ENCODE measurements around the gene AMMECR1. TPM values are rescaled to one million over a fixed set of nuclear protein-coding genes. Genes with fewer than 3 reads are reported as not detected.
"Not testable (repeated sequence)": the region's sequence is repeated elsewhere in the genome, so short reads cannot be mapped to it uniquely, and the experiment has no call there.

The AMMECR1 gene
- total RNA-seq, 1 donor from 2014 or later: 11.9 TPM

GRCh38 chrX:110241816-110242215, 76.1 kb downstream of the AMMECR1 start:
- Mint-ChIP-seq H3K36me3 (ENCODE audit: low read depth) (peaks cover 15% of the 10 kb centered on the region), H3K4me3 (no peak overlapping the region), H3K4me1 (ENCODE audit: low read depth) (peaks cover 46% of the 10 kb centered on the region), H3K27ac (no peak overlapping the region), H3K27me3 (ENCODE audit: insufficient read depth) (no peaks in the 10 kb centered on the region), H3K9me3 (peaks cover 15% of the 10 kb centered on the region)
- DNase-seq (ENCODE audit: low spot score): no peak
- intact Hi-C loops (cut with micrococcal nuclease): no loop called here

- H3K27ac Mint-ChIP-seq; H3K4me3 Mint-ChIP-seq; intact Hi-C loops (cut with micrococcal nuclease); H3K27me3 Mint-ChIP-seq (ENCODE audit: insufficient read depth): not testable (repeated sequence)
- H3K9me3 Mint-ChIP-seq: peaks cover 15% of the 10 kb centered on the region
- H3K36me3 Mint-ChIP-seq (ENCODE audit: low read depth): peaks cover 13% of the 10 kb centered on the region
- peak; percentile 10 for DNase-seq (ENCODE audit: low spot score)
- peaks cover 37% of the 10 kb centered on the region for H3K4me1 Mint-ChIP-seq (ENCODE audit: low read depth)
These were observed 79.6 kb downstream of the AMMECR1 start for GRCh38 chrX:110238259-110238658.

- DNase-seq (ENCODE audit: low spot score); H3K9me3 Mint-ChIP-seq; H3K27ac Mint-ChIP-seq; intact Hi-C loops (cut with micrococcal nuclease); H3K27me3 Mint-ChIP-seq (ENCODE audit: insufficient read depth): not testable (repeated sequence)
- H3K36me3 Mint-ChIP-seq (ENCODE audit: low read depth): peaks cover 14% of the 10 kb centered on the region
- H3K4me3 Mint-ChIP-seq: peak overlapping the region; percentile 2
- H3K4me1 Mint-ChIP-seq (ENCODE audit: low read depth): peaks cover 25% of the 10 kb centered on the region
These were observed 86.4 kb downstream of the AMMECR1 start for GRCh38 chrX:110231485-110231884.

- Mint-ChIP-seq H3K27ac (peak overlapping the region; percentile 78), H3K4me1 (ENCODE audit: low read depth) (peaks cover 25% of the 10 kb centered on the region), H3K36me3 (ENCODE audit: low read depth) (peaks cover 14% of the 10 kb centered on the region), H3K4me3 (peak overlapping the region; percentile 78)
- intact Hi-C loops (cut with micrococcal nuclease): loop anchor here (2.0 kb wide), 1 partner anchor 89 kb away; the partner anchor contains the start of gene AMMECR1
- peak; percentile 73 for DNase-seq (ENCODE audit: low spot score)
- H3K27me3 Mint-ChIP-seq (ENCODE audit: insufficient read depth); H3K9me3 Mint-ChIP-seq: not testable (repeated sequence)
These were observed 88.3 kb downstream of the AMMECR1 start for GRCh38 chrX:110229497-110230111.

GRCh38 chrX:110228453-110228852, 89.4 kb downstream of the AMMECR1 start:
- Mint-ChIP-seq H3K4me1 (ENCODE audit: low read depth) (peaks cover 25% of the 10 kb centered on the region), H3K36me3 (ENCODE audit: low read depth) (peaks cover 12% of the 10 kb centered on the region), H3K4me3 (no peak overlapping the region), H3K27ac (no peak overlapping the region), H3K9me3 (peaks cover 3% of the 10 kb centered on the region), H3K27me3 (ENCODE audit: insufficient read depth) (no peaks in the 10 kb centered on the region)
- intact Hi-C loops (cut with micrococcal nuclease): loop anchor here (2.0 kb wide), 1 partner anchor 90 kb away; the partner anchor contains the start of gene AMMECR1
- DNase-seq (ENCODE audit: low spot score): no peak

GRCh38 chrX:110226931-110227330, 91.0 kb downstream of the AMMECR1 start:
- peaks cover 7% of the 10 kb centered on the region for H3K36me3 Mint-ChIP-seq (ENCODE audit: low read depth)
- no peaks in the 10 kb centered on the region for H3K9me3 Mint-ChIP-seq
- no peak overlapping the region for H3K4me3 Mint-ChIP-seq
- H3K4me1 Mint-ChIP-seq (ENCODE audit: low read depth): peaks cover 20% of the 10 kb centered on the region
- DNase-seq (ENCODE audit: low spot score): no peak
- intact Hi-C loops (cut with micrococcal nuclease): no loop called here
- H3K27me3 Mint-ChIP-seq (ENCODE audit: insufficient read depth): no peaks in the 10 kb centered on the region
- no peak overlapping the region for H3K27ac Mint-ChIP-seq

- peaks cover 3% of the 10 kb centered on the region for H3K36me3 Mint-ChIP-seq (ENCODE audit: low read depth)
- no peaks in the 10 kb centered on the region for H3K9me3 Mint-ChIP-seq
- H3K27me3 Mint-ChIP-seq (ENCODE audit: insufficient read depth): no peaks in the 10 kb centered on the region
- no peak overlapping the region for H3K27ac Mint-ChIP-seq
- H3K4me1 Mint-ChIP-seq (ENCODE audit: low read depth): peaks cover 18% of the 10 kb centered on the region
- intact Hi-C loops (cut with micrococcal nuclease): no loop called here
- DNase-seq (ENCODE audit: low spot score): no peak
- H3K4me3 Mint-ChIP-seq: no peak overlapping the region
These were observed 92.8 kb downstream of the AMMECR1 start for GRCh38 chrX:110224926-110225617.

GRCh38 chrX:110222497-110223257, 95.2 kb downstream of the AMMECR1 start:
- DNase-seq (ENCODE audit: low spot score): no peak
- no peak overlapping the region for H3K4me3 Mint-ChIP-seq
- intact Hi-C loops (cut with micrococcal nuclease): no loop called here
- H3K27ac Mint-ChIP-seq: no peak overlapping the region
- H3K27me3 Mint-ChIP-seq (ENCODE audit: insufficient read depth): no peaks in the 10 kb centered on the region
- peaks cover 15% of the 10 kb centered on the region for H3K4me1 Mint-ChIP-seq (ENCODE audit: low read depth)
- peaks cover 3% of the 10 kb centered on the region for H3K36me3 Mint-ChIP-seq (ENCODE audit: low read depth)
- no peaks in the 10 kb centered on the region for H3K9me3 Mint-ChIP-seq

GRCh38 chrX:110219920-110220319, 98.0 kb downstream of the AMMECR1 start:
- no peaks in the 10 kb centered on the region for H3K27me3 Mint-ChIP-seq (ENCODE audit: insufficient read depth)
- peaks cover 17% of the 10 kb centered on the region for H3K4me1 Mint-ChIP-seq (ENCODE audit: low read depth)
- intact Hi-C loops (cut with micrococcal nuclease): no loop called here
- no peak overlapping the region for H3K27ac Mint-ChIP-seq
- H3K36me3 Mint-ChIP-seq (ENCODE audit: low read depth): peaks cover 8% of the 10 kb centered on the region
- H3K9me3 Mint-ChIP-seq: no peaks in the 10 kb centered on the region
- no peak overlapping the region for H3K4me3 Mint-ChIP-seq
- DNase-seq (ENCODE audit: low spot score): no peak

- Mint-ChIP-seq H3K9me3 (no peaks in the 10 kb centered on the region), H3K4me1 (ENCODE audit: low read depth) (peaks cover 17% of the 10 kb centered on the region), H3K36me3 (ENCODE audit: low read depth) (peaks cover 8% of the 10 kb centered on the region), H3K27me3 (ENCODE audit: insufficient read depth) (no peaks in the 10 kb centered on the region), H3K4me3 (no peak overlapping the region), H3K27ac (no peak overlapping the region)
- no peak for DNase-seq (ENCODE audit: low spot score)
- intact Hi-C loops (cut with micrococcal nuclease): no loop called here
These were observed 99.3 kb downstream of the AMMECR1 start for GRCh38 chrX:110218591-110218990.

- Mint-ChIP-seq H3K36me3 (ENCODE audit: low read depth) (peaks cover 8% of the 10 kb centered on the region), H3K4me1 (ENCODE audit: low read depth) (peaks cover 10% of the 10 kb centered on the region), H3K27me3 (ENCODE audit: insufficient read depth) (no peaks in the 10 kb centered on the region), H3K4me3 (no peak overlapping the region), H3K9me3 (no peaks in the 10 kb centered on the region), H3K27ac (no peak overlapping the region)
- intact Hi-C loops (cut with micrococcal nuclease): no loop called here
- no peak for DNase-seq (ENCODE audit: low spot score)
These were observed 101.9 kb downstream of the AMMECR1 start for GRCh38 chrX:110216027-110216426.

GRCh38 chrX:110215411-110215810, 102.5 kb downstream of the AMMECR1 start:
- Mint-ChIP-seq H3K4me3 (no peak overlapping the region), H3K27me3 (ENCODE audit: insufficient read depth) (no peaks in the 10 kb centered on the region), H3K36me3 (ENCODE audit: low read depth) (peaks cover 8% of the 10 kb centered on the region), H3K27ac (no peak overlapping the region), H3K9me3 (no peaks in the 10 kb centered on the region), H3K4me1 (ENCODE audit: low read depth) (peaks cover 14% of the 10 kb centered on the region)
- intact Hi-C loops (cut with micrococcal nuclease): no loop called here
- DNase-seq (ENCODE audit: low spot score): no peak

GRCh38 chrX:110214684-110215083, 103.2 kb downstream of the AMMECR1 start:
- Mint-ChIP-seq H3K9me3 (no peaks in the 10 kb centered on the region), H3K4me1 (ENCODE audit: low read depth) (peaks cover 17% of the 10 kb centered on the region), H3K36me3 (ENCODE audit: low read depth) (peaks cover 8% of the 10 kb centered on the region), H3K27ac (no peak overlapping the region), H3K4me3 (no peak overlapping the region), H3K27me3 (ENCODE audit: insufficient read depth) (no peaks in the 10 kb centered on the region)
- DNase-seq (ENCODE audit: low spot score): no peak
- intact Hi-C loops (cut with micrococcal nuclease): no loop called here

Data from activated T-helper 1 cell treated with anti-CD3 and anti-CD28 coated beads, Interleukin-12 subunit alpha, Interleukin-12 subunit beta, Interleukin-2, Interleukin-4 antibody, amounts not matched to agents 30 ng/mL and 10 ng/mL and 1 ng/mL, durations not matched to agents 14 hours and 24 hours and 36 hours (primary cell).